GM23338 (cell line): Measurements from ENCODE around the gene SELENOT. TPM values are rescaled to one million over a fixed set of nuclear protein-coding genes. Genes with fewer than 3 reads are reported as not detected.

Source experiments
- ATAC-seq: fragments of 200-7000 bp; cut with Tn5 transposase; 3 replicates; pipeline ENCODE4 v1.9.1; 2020
- DNase-seq: peaks from one replicate; pipeline ENCODE4 v3.0.0-alpha.2; 2015; ENCODE audit warnings: low spot score
- H2AFZ ChIP-seq: fragments of 200-600 bp; sonication (generic); 2 replicates; pipeline ENCODE4 v1.8.0; 2016; ENCODE audit warnings: antibody characterized with exemption, mild to moderate bottlenecking, moderate library complexity
- H3F3A ChIP-seq: fragments of 200-600 bp; sonication (generic); replicated peaks from 2 replicates; pipeline ENCODE4 v1.8.0; 2017; ENCODE audit warnings: antibody characterized with exemption, mixed run types, low read depth
- H3K27ac ChIP-seq: fragments of 200-600 bp; sonication (generic); 2 replicates; pipeline ENCODE4 v1.6.1; 2016; ENCODE audit warnings: low read depth
- H3K27me3 ChIP-seq: fragments of 200-600 bp; sonication (generic); 2 replicates; pipeline ENCODE4 v1.8.0; 2016; ENCODE audit warnings: mild to moderate bottlenecking, mixed run types, moderate library complexity; ENCODE audit not compliant: insufficient read depth
- H3K36me3 ChIP-seq: fragments of 200-600 bp; sonication (generic); 2 replicates; pipeline ENCODE4 v1.8.0; 2016; ENCODE audit warnings: mild to moderate bottlenecking; ENCODE audit not compliant: insufficient read depth
- H3K4me1 ChIP-seq: fragments of 200-600 bp; sonication (generic); 2 replicates; pipeline ENCODE4 v1.8.0; 2016; ENCODE audit warnings: mild to moderate bottlenecking, moderate library complexity; ENCODE audit not compliant: insufficient read depth
- H3K4me2 ChIP-seq: fragments of 200-600 bp; sonication (generic); 2 replicates; pipeline ENCODE4 v1.7.1; 2017; ENCODE audit warnings: mixed run types
- H3K4me3 ChIP-seq: fragments of 200-600 bp; sonication (generic); 2 replicates; pipeline ENCODE4 v1.6.1; 2016; ENCODE audit warnings: mixed run types
- H3K79me2 ChIP-seq: fragments of 200-600 bp; sonication (generic); replicated peaks from 2 replicates; pipeline ENCODE4 v1.8.0; 2017; ENCODE audit warnings: mild to moderate bottlenecking; ENCODE audit not compliant: insufficient read depth
- H3K9me2 ChIP-seq: fragments of 200-600 bp; sonication (generic); 2 replicates; pipeline ENCODE4 v1.8.0; 2017; ENCODE audit not compliant: insufficient read depth
- H4K20me1 ChIP-seq: fragments of 200-600 bp; sonication (generic); replicated peaks from 2 replicates; pipeline ENCODE4 v1.8.0; 2017; ENCODE audit warnings: mild to moderate bottlenecking; ENCODE audit not compliant: insufficient read depth
- H3K27ac Mint-ChIP-seq: 2 replicates; pipeline ENCODE4 v1.8.0; 2020; ENCODE audit warnings: inconsistent platforms, mild to moderate bottlenecking, moderate library complexity, mixed read lengths
- H3K27me3 Mint-ChIP-seq: 3 replicates; pipeline ENCODE4 v1.8.0; 2022; ENCODE audit warnings: low read depth, mild to moderate bottlenecking, moderate library complexity, mixed read lengths, inconsistent platforms; ENCODE audit not compliant: insufficient read depth, poor library complexity
- H3K36me3 Mint-ChIP-seq: 3 replicates; pipeline ENCODE4 v1.8.0; 2021; ENCODE audit warnings: low read depth, mild to moderate bottlenecking, inconsistent platforms, moderate library complexity, mixed read lengths
- H3K4me1 Mint-ChIP-seq: 3 replicates; pipeline ENCODE4 v1.8.0; 2020; ENCODE audit warnings: mild to moderate bottlenecking, inconsistent platforms, mixed read lengths
- H3K4me3 Mint-ChIP-seq: 3 replicates; pipeline ENCODE4 v1.8.0; 2021; ENCODE audit warnings: moderate library complexity, mild to moderate bottlenecking, inconsistent platforms, mixed read lengths
- H3K9me3 Mint-ChIP-seq: 3 replicates; pipeline ENCODE4 v1.8.0; 2020; ENCODE audit warnings: moderate library complexity, mild to moderate bottlenecking, inconsistent platforms, mixed read lengths
- CREB1 ChIP-seq: fragments of 250-450 bp; sonication (Bioruptor Pico); IDR thresholded peaks from 2 replicates; pipeline ENCODE4 v1.5.0; 2020; ENCODE audit warnings: low read depth, mild to moderate bottlenecking, moderate library complexity
- CTCF ChIP-seq, 2 experiments: fragments of 200-600 bp in 1 of 2; sonication (generic) in 1 of 2; conservative IDR thresholded peaks; 2 replicates each; pipeline versions ENCODE4 v1.5.1 to v1.6.1; 2016 to 2017; ENCODE audit warnings: antibody characterized with exemption in 2 of 2, low read depth in 2 of 2, mild to moderate bottlenecking in 2 of 2, moderate library complexity in 1 of 2
- ETS1 ChIP-seq: IDR thresholded peaks from 2 replicates; pipeline ENCODE4 v1.6.1; 2016; ENCODE audit warnings: antibody characterized with exemption
- EZH2 ChIP-seq: fragments of 200-600 bp; sonication (generic); IDR thresholded peaks from one replicate; pipeline ENCODE4 v1.8.0; 2017; ENCODE audit warnings: antibody characterized with exemption, mild to moderate bottlenecking, low read depth; ENCODE audit not compliant: unreplicated experiment
- STAT1 ChIP-seq: IDR thresholded peaks from one replicate; pipeline ENCODE4 v1.6.1; 2016; ENCODE audit warnings: antibody characterized with exemption; ENCODE audit not compliant: unreplicated experiment
- ZNF114 ChIP-seq: fragments of 250-450 bp; sonication (Bioruptor Pico); IDR thresholded peaks from 2 replicates; pipeline ENCODE4 v1.5.0; 2020; ENCODE audit warnings: mild to moderate bottlenecking, moderate library complexity
- ZNF331 ChIP-seq: fragments of 250-450 bp; sonication (Bioruptor Pico); IDR thresholded peaks from 2 replicates; pipeline ENCODE4 v1.5.0; 2020; ENCODE audit warnings: low read depth, mild to moderate bottlenecking, moderate library complexity
- ZNF462 ChIP-seq: fragments of 250-450 bp; sonication (Bioruptor Pico); IDR thresholded peaks from 2 replicates; pipeline ENCODE4 v1.5.0; 2020; ENCODE audit warnings: mild to moderate bottlenecking, moderate library complexity
- polyA plus RNA-seq: library from polyadenylated mRNA; unstranded; fragments of >200 nt; fragmentation: Nextera tagmentation; extraction: Ambion mirVana; gene quantifications from 2 replicates; pipeline ENCODE4 v1.2.1, GENCODE V29; 2016
- total RNA-seq: library from RNA; depleted of rRNA; stranded (reverse); fragments of >200 nt; shearing (Covaris generic); gene quantifications from 2 replicates; pipeline ENCODE4 v1.2.3, GENCODE V29; 2014

SELENOT gene
- total and polyA plus RNA-seq, 2 experiments from 2014 or later: 56.1 to 61.3 TPM

- DNase-seq: no peak
- peaks cover 4% of the 10 kb centered on the region for H3K27me3 Mint-ChIP-seq
- peaks cover 64% of the 10 kb centered on the region for H3K36me3 Mint-ChIP-seq
- Histone ChIP-seq H3K27ac (no peak overlapping the region), H2AFZ (no peak overlapping the region), H3F3A (no peaks in the 10 kb centered on the region), H3K4me2 (no peak overlapping the region), H3K4me1 (no peaks in the 10 kb centered on the region), H3K36me3 (no peaks in the 10 kb centered on the region), H3K4me3 (no peak overlapping the region), H3K27me3 (no peaks in the 10 kb centered on the region), H3K9me2 (no peaks in the 10 kb centered on the region), H4K20me1 (peaks cover 17% of the 10 kb centered on the region), H3K79me2 (peaks cover 90% of the 10 kb centered on the region)
- H3K9me3 Mint-ChIP-seq: peaks cover 3% of the 10 kb centered on the region; the same call in 1 of the 3 replicates
- H3K27ac Mint-ChIP-seq: no peak overlapping the region
- TF ChIP-seq ZNF331 (CRISPR knock-in tag) (no peak), ZNF462 (no peak), STAT1 (no peak)
- peaks cover 14% of the 10 kb centered on the region for H3K4me1 Mint-ChIP-seq
- H3K4me3 Mint-ChIP-seq: no peak overlapping the region
- ATAC-seq: no peak
These were observed 10.8 kb downstream of the SELENOT start for GRCh38 chr3:150613709-150614480.

- H4K20me1 ChIP-seq: peaks cover 28% of the 10 kb centered on the region
- TF ChIP-seq EZH2 (no peak), ZNF114 (no peak), CREB1 (CRISPR knock-in tag) (no peak), CTCF (conservative IDR thresholded peaks at IDR 0.05; ENCODE audit: low read depth in 2 of 2) (no peak), ETS1 (no peak)
These were observed 17.0 kb downstream of the SELENOT start for GRCh38 chr3:150620002-150620689.

More at GRCh38 chr3:150620002-150620689, 17.0 kb downstream of the SELENOT start:
- no peak overlapping the region for H3K4me3 Mint-ChIP-seq
- H3K27me3 ChIP-seq: no peaks in the 10 kb centered on the region
- H3K4me1 Mint-ChIP-seq: peaks cover 17% of the 10 kb centered on the region; the same call in 2 of the 3 replicates
- DNase-seq (no peak), ATAC-seq (no peak)
- H2AFZ ChIP-seq: no peak overlapping the region
- no peaks in the 10 kb centered on the region for H3F3A ChIP-seq
- H3K79me2 ChIP-seq: peaks cover 74% of the 10 kb centered on the region
- no peaks in the 10 kb centered on the region for H3K9me2 ChIP-seq
- no peak overlapping the region for H3K4me3 ChIP-seq
- H3K36me3 ChIP-seq: no peaks in the 10 kb centered on the region
- H3K4me1 ChIP-seq: peaks cover 9% of the 10 kb centered on the region
- H3K36me3 Mint-ChIP-seq: peaks cover 27% of the 10 kb centered on the region
- peaks cover 2% of the 10 kb centered on the region for H3K27me3 Mint-ChIP-seq
- peaks cover 3% of the 10 kb centered on the region; the same call in 2 of the 3 replicates for H3K9me3 Mint-ChIP-seq
- H3K4me2 ChIP-seq: no peak overlapping the region
- H3K27ac Mint-ChIP-seq: no peak overlapping the region
- no peak overlapping the region for H3K27ac ChIP-seq
